ENCODE results near the gene RASGRF2.

Gene RASGRF2

GRCh38 chr5:81003811-81004386, 43.7 kb downstream of the RASGRF2 start:
- Histone ChIP-seq H3K4me1 (ENCODE audit: control insufficient read depth, low read length) (no peaks in the 10 kb centered on the region), H3K27ac (ENCODE audit: low read depth, low read length) (no peak overlapping the region), H3K9me3 (ENCODE audit: control insufficient read depth, insufficient read depth, low read length) (no peaks in the 10 kb centered on the region), H3K36me3 (ENCODE audit: control insufficient read depth, low read length) (no peaks in the 10 kb centered on the region), H3K9me2 (replicated peaks; ENCODE audit: control insufficient read depth, low read length) (no peaks in the 10 kb centered on the region), H3K4me3 (ENCODE audit: low read length) (no peak overlapping the region), H4K20me1 (ENCODE audit: control insufficient read depth, insufficient read depth, low read depth, low read length) (no peaks in the 10 kb centered on the region), H3F3A (ENCODE audit: control insufficient read depth, insufficient read depth) (no peaks in the 10 kb centered on the region), H3K79me2 (ENCODE audit: control insufficient read depth, low read length) (no peaks in the 10 kb centered on the region), H3K27me3 (ENCODE audit: control insufficient read depth, low read length) (no peaks in the 10 kb centered on the region), H3K4me2 (ENCODE audit: low read length) (no peak overlapping the region)
- TF ChIP-seq, protein P1, sequence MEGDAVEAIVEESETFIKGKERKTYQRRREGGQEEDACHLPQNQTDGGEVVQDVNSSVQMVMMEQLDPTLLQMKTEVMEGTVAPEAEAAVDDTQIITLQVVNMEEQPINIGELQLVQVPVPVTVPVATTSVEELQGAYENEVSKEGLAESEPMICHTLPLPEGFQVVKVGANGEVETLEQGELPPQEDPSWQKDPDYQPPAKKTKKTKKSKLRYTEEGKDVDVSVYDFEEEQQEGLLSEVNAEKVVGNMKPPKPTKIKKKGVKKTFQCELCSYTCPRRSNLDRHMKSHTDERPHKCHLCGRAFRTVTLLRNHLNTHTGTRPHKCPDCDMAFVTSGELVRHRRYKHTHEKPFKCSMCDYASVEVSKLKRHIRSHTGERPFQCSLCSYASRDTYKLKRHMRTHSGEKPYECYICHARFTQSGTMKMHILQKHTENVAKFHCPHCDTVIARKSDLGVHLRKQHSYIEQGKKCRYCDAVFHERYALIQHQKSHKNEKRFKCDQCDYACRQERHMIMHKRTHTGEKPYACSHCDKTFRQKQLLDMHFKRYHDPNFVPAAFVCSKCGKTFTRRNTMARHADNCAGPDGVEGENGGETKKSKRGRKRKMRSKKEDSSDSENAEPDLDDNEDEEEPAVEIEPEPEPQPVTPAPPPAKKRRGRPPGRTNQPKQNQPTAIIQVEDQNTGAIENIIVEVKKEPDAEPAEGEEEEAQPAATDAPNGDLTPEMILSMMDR (IDR thresholded peaks at IDR 0.05; ENCODE audit: low read depth, low read length, poor library complexity, severe bottlenecking): no peak
- no peak for TF ChIP-seq EZH2phosphoT487 (IDR thresholded peaks at IDR 0.05; ENCODE audit: borderline replicate concordance, low read length)

DNA sequence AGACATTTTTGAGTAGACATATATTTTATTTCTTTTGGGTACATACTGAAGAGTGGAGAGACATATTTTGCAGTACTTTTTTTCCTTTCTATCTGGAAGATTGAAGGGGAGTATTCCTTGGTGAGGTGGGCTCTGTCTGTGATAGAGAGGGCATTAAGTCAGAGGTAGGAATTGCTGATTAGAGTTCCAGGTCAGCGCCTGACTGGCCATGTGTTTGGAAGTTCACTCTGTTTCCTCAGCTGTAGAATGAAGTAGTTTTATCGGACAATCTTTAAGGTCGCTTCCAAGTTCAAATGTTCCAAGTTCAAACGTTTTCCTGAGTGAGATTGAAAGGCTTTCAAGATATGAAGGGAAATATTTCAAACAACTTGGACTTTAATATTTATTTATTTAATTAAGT, 45.5 kb downstream of the RASGRF2 start:
- Histone ChIP-seq H3K36me3 (ENCODE audit: control insufficient read depth, low read length) (no peaks in the 10 kb centered on the region), H3K79me2 (ENCODE audit: control insufficient read depth, low read length) (no peaks in the 10 kb centered on the region), H3K27me3 (ENCODE audit: control insufficient read depth, low read length) (no peaks in the 10 kb centered on the region), H3F3A (ENCODE audit: control insufficient read depth, insufficient read depth) (no peaks in the 10 kb centered on the region), H3K4me2 (ENCODE audit: low read length) (no peak overlapping the region), H3K9me3 (ENCODE audit: control insufficient read depth, insufficient read depth, low read length) (no peaks in the 10 kb centered on the region), H3K9me2 (replicated peaks; ENCODE audit: control insufficient read depth, low read length) (no peaks in the 10 kb centered on the region), H4K20me1 (ENCODE audit: control insufficient read depth, insufficient read depth, low read depth, low read length) (no peaks in the 10 kb centered on the region), H3K4me3 (ENCODE audit: low read length) (no peak overlapping the region), H3K4me1 (ENCODE audit: control insufficient read depth, low read length) (no peaks in the 10 kb centered on the region), H3K27ac (ENCODE audit: low read depth, low read length) (no peak overlapping the region)
- TF ChIP-seq, protein P1 (IDR thresholded peaks at IDR 0.05; ENCODE audit: low read depth, low read length, poor library complexity, severe bottlenecking): no peak
- no peak for TF ChIP-seq EZH2phosphoT487 (IDR thresholded peaks at IDR 0.05; ENCODE audit: borderline replicate concordance, low read length)

- TF ChIP-seq, protein P1 (IDR thresholded peaks at IDR 0.05; ENCODE audit: low read depth, low read length, poor library complexity, severe bottlenecking): no peak
- no peak for TF ChIP-seq EZH2phosphoT487 (IDR thresholded peaks at IDR 0.05; ENCODE audit: borderline replicate concordance, low read length)
- H3K9me3 ChIP-seq (ENCODE audit: control insufficient read depth, insufficient read depth, low read length): no peaks in the 10 kb centered on the region
- no peaks in the 10 kb centered on the region for H4K20me1 ChIP-seq (ENCODE audit: control insufficient read depth, insufficient read depth, low read depth, low read length)
- no peak overlapping the region for H3K27ac ChIP-seq (ENCODE audit: low read depth, low read length)
- no peak overlapping the region for H3K4me2 ChIP-seq (ENCODE audit: low read length)
- H3K36me3 ChIP-seq (ENCODE audit: control insufficient read depth, low read length): no peaks in the 10 kb centered on the region
- H3F3A ChIP-seq (ENCODE audit: control insufficient read depth, insufficient read depth): no peaks in the 10 kb centered on the region
- no peaks in the 10 kb centered on the region for H3K9me2 ChIP-seq (replicated peaks; ENCODE audit: control insufficient read depth, low read length)
- H3K79me2 ChIP-seq (ENCODE audit: control insufficient read depth, low read length): no peaks in the 10 kb centered on the region
- no peak overlapping the region for H3K4me3 ChIP-seq (ENCODE audit: low read length)
- no peaks in the 10 kb centered on the region for H3K4me1 ChIP-seq (ENCODE audit: control insufficient read depth, low read length)
- no peaks in the 10 kb centered on the region for H3K27me3 ChIP-seq (ENCODE audit: control insufficient read depth, low read length)
These were observed 46.1 kb downstream of the RASGRF2 start for GRCh38 chr5:81006231-81006630.
